IPS-18c (cell line): ENCODE measurements around the gene BCO1.

Experiments used
- H3K4me3 ChIP-seq: 2 replicates; pipeline ENCODE4 v1.7.0; 2013; ENCODE audit warnings: low read depth, mild to moderate bottlenecking, low read length, moderate library complexity; ENCODE audit not compliant: insufficient read depth
- H3K9me3 ChIP-seq: one replicate; pipeline ENCODE4 v1.6.1; 2013; ENCODE audit warnings: mild to moderate bottlenecking, low read length, moderate library complexity; ENCODE audit not compliant: control insufficient read depth, insufficient read depth

The BCO1 gene

DNA sequence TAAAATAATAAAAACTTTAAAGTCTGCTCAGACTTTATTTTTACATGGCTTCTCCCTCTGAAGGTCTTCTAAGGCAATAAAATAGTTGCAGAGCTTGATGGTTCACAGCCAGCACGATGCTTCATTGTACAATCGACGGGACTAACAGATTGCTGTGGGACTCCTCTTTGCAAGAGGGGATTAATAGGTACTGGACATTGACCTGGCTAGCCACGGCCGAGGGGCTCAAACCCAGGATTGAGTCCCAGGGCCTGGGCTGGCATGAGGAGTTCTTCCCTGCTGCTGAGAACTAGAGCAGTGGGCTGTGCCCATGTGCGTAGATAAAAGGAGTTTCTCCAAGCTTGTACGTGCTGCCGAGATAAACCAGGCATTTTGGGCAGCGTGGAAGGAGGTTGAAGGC lies 52.6 kb downstream of the BCO1 start:
- H3K9me3 ChIP-seq = no peaks in the 10 kb centered on the region
- no peak overlapping the region for H3K4me3 ChIP-seq

DNA sequence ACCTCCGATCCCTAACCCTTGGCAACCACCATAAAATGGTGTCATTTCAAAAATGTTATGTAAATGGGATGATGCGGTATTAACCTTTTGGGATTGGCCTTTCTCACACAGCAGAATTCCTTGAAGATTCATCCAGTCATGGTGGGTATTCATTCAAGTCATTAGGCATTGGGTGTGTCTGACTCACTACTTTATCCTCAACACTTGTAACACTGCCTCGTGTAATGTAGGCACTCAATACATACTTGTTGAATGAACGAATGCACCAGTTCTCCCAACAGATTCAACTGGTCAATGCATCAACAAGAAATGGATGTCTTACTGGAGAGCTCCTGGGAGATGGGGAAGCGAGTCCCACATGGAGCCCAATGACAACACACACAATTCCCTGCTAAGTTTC lies 54.4 kb downstream of the BCO1 start:
- Histone ChIP-seq H3K9me3 (no peaks in the 10 kb centered on the region), H3K4me3 (no peak overlapping the region)

DNA sequence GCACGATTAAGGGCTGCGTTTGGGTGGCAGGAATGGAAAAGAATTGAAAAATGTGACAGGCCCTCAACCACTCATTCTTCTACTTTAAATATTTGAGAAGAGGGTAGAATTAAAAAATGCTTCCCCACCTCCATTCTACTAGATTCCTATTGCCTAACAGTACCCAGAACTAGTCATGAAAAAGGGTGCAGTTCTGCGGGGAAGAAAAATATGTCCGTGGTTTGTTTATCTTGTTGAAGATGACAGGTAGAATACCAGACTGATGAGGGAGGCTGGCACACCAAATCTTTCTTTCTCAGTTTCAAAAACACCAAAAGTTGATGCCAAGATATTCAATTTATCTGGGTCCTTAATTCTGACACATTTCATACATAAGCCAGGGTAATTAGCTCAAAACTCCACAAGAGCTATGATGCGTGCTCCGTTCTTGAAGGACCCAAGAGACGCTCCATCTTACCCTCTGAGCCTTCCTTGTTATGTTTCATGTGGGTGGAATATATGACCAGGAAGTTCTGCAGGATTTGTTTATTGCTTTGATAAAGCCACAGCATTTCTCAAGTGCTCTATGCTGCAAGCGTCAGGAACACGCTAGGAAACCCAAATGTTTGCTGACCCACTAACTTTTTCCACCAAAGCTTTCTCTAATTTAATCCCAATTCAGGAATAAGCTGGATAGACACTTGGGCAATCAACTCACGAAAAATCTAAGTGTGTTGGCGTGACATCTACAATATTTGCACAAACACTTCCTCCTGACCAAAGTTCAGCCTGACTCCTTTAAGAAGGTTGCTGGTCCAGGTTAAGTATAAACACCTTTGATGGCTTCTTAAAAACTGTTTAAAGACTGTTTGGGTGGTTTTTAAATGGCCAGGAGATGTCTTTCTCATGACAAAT lies 55.7 kb downstream of the BCO1 start:
- Histone ChIP-seq H3K9me3 (no peaks in the 10 kb centered on the region), H3K4me3 (no peak overlapping the region)

DNA sequence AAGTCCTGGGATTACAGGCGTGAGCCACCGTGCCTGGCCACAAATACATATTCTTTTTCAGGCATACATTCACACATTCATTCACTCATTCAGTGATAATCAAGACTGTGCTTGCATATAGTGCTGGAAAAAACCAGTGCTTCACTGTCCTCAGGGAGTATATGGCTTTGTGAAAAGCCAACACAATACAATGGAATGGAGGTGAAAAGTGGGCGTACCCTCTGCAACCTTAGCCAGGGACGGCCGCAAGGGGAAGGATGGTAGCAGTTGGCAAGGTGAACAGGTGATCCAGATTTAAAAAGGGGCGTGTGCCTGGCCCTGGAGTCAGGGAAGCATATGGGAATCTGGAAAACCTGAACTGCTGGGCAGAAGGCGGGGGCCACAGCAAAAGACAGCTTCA lies 58.1 kb downstream of the BCO1 start:
- Histone ChIP-seq H3K9me3 (peaks cover 3% of the 10 kb centered on the region), H3K4me3 (no peak overlapping the region)

DNA sequence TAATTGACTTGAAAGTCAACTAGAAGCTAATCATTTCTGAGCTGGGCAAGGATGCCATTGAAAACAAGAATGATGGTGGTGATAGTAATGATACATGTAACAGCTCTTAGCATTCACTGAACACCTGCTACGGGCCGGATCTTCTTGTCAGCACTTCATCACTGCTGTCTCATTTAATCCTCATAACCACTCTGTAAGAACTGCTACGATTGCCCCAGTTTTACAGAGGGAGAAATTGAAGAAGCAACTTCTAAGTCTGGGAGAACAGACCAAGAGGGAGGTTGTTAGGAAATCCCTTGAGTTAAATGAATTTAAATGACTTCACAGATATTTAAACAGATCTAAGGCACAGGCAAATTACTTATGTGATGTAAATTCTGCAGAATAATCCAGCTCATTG lies 69.3 kb downstream of the BCO1 start:
- H3K4me3 ChIP-seq = no peak overlapping the region
- H3K9me3 ChIP-seq = no peaks in the 10 kb centered on the region

DNA sequence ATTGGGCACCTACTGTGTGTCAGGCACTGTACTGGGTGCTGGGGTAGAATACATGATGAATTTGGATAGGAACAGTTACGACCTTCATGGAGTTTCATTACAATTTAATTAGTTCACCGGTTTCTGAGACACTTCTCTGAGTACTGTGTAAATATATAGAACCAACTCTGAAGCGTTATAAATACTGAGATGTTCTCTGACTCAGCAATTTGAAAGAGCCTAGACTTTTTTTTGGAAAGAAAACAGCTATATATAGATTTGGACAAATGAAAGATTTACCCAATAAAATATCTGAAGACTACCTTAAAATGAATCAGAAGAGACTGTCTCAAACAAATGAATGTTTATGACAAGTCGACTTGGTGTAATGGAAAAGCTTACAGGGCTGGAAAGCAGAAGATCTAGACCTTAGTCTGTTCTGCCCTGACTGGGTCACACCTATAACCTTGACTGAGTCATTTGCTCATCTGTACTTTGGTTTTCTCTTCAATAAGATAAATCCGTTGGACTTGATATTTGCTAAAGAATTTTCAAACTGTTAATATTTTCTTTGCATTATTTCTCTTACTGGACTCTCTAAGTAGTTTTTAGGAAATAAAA lies 71.7 kb downstream of the BCO1 start:
- Histone ChIP-seq H3K4me3 (no peak overlapping the region), H3K9me3 (no peaks in the 10 kb centered on the region)

DNA sequence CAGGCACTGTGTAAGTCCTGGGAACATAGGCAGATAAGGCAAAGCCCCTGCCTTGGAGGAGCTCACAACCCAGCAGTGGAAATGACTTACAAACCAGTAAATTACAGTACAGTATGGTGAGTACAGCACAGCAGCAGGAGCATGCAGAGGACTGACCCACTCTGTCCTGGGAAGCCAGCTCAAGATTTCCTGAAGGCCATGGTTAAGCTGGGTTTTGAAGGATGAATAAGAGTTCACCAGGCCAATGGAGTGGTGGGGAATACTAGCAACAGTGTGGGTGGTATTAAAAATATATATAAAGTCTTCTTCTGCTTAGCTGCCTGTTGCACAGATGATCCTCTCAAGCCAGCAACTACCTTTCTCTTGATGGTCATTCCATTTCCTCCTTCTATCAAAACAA lies 73.3 kb downstream of the BCO1 start:
- Histone ChIP-seq H3K4me3 (no peak overlapping the region), H3K9me3 (no peaks in the 10 kb centered on the region)

DNA sequence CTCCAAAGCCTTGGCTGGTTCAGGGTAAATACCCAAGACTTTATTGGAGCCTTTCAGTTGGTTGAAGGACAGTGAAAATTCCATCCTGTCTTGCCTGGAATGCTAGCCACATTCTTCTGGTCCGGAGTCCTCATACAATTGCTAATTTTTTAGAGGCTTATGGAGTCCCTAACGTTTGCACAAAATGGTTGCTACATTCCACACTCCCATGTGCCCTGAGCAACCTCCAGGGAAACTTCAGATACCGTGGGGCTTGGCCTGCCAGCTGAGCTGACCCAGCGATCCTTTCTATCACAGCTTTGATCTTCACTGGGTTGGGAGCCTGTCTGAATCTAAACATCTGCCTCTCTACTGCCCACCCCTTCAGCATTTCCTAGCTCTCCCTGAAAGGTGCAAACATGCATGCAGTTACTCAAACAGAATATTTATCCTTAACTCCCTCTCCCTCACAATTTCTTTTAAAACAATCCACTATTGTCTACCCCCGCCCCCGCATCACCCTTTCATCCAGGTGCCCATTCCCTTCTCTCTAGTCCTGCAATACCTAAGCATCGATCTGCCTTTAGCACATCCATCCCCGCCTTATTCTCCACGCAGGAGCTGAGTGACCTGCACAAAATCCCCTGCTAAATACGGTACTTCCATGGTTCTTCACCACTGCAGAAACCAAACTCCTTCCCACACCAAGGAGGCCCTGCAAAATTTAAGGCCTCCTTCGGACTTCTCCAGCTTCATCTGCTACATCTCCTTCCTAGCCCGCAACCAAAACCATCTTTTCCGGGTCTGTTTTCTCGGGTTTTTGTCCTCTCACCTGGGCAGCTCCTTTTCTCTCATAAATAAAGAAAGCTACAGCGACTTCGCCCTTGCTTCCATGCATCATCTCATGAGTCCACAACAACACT lies 75.5 kb downstream of the BCO1 start:
- peak overlapping the region; percentile 69 for H3K4me3 ChIP-seq

DNA sequence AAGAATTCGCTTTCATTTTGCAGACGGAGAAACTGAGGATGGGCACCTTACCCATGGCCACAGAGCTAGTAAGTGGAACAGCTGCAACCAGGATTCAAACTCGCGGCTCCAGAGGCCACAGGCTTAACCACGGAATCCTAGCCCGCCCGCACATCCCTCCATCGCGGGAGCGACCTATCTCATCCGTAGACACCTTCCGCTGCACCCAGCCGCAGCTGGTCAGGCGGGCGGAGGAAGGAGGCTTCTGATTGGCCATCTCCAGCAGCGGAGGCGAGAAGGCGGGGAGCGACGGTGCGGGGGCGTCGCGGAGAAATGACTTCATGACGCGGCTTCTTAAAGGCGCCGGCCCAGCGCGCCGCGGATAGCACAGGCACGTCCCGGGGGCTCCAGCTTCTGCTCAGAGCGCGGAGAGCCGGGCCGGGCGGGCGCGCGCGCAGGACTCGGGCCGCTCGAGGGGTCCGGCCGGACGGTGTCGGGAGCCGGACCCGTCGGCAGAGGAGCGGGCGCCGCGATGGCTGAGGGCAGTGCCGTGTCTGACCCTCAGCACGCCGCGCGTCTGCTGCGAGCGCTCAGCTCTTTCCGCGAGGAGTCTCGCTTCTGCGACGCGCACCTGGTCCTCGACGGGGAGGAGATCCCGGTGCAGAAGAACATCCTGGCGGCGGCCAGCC lies 76.2 kb downstream of the BCO1 start, which contains the start of gene GAN:
GAN (plus strand) TSS at position 360 of the 668 bp plus-strand sequence; CDS start at position 512, 152 bp downstream.
- no peaks in the 10 kb centered on the region for H3K9me3 ChIP-seq
- peak within 1 kb of the TSS; percentile 69 for H3K4me3 ChIP-seq

More for the DNA sequence above, 75.5 kb downstream of the BCO1 start:
- no peaks in the 10 kb centered on the region for H3K9me3 ChIP-seq

DNA sequence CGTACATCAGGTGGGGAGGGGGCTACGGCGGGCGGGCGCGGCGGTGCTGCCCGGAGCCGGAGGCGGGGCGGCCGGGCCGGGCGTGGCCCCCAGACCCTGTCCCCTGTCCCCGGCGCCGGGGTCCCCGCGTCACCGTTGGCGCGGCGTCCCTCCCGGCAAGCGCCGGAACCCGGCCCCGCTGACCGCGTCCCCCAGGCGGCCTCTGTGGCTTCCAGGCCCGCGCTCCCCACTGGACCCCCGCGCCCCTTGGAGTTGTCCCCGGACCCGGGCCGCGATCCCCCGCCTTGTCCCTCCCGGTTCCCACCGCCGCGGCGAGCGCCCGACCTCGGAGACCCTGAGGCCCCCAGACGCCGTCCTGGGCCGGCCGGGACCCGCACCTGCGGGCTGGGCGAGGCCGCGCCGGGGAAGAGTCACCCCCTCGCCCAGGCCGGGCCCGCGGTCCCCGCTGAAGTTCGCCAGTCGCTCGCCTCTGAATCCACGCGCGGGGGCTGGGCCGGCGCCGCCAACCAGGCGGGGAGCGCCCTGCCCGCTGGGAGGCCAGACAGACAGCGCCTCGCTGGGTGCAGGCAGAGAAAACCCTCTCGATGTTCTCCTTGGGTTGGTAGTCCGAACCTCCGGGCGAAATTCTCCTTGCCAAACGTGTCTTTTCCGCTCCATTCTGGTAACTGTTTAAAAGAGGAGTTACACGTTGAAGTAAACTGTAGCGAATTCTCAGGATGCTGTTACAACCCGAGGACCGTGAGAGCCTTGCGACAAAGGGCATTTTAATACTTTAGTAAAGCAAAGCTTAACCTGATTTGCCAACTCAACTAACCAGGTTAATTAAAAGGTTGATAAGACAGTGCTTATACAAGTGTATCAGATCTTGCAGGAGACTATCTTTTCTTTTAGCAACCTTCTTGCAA lies 77.0 kb downstream of the BCO1 start:
- peak overlapping the region; percentile 69 for H3K4me3 ChIP-seq
- no peaks in the 10 kb centered on the region for H3K9me3 ChIP-seq

DNA sequence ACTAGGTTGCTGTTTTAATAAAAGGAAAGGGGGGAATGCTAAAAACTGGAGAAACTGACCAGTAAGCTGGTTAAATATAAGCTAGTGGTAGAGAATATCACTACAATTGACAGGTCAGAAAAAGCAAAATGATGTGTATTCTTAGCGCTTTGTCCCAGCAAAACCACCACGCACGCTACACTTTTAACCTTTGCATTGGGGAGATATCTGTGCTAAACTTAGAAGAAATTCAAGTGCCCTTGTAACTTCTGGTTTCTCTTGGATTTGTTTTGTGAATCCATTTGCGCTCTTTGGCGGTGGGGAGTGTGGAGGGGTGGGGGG lies 77.6 kb downstream of the BCO1 start:
- H3K9me3 ChIP-seq = no peaks in the 10 kb centered on the region
- peak overlapping the region; percentile 69 for H3K4me3 ChIP-seq

DNA sequence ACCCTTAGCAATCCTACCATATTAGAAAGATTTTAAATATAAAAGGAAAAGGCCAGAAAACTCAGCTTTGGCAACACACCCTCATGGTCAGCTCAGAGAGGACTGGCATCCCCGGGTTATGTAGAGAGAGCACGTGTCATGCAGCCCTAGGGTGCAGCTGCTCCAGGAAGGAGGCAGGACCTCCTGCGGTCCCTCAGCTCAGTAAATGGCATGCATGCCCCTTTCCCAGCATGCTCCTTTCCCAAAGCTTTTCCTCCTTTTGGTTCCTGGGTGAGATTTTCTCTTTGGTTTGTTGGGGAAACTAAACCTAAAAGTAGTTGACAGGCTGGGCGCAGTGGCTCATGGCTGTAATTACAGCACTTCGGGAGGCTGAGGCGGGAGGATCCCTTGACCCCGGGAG lies 80.2 kb downstream of the BCO1 start:
- no peak overlapping the region for H3K4me3 ChIP-seq

DNA sequence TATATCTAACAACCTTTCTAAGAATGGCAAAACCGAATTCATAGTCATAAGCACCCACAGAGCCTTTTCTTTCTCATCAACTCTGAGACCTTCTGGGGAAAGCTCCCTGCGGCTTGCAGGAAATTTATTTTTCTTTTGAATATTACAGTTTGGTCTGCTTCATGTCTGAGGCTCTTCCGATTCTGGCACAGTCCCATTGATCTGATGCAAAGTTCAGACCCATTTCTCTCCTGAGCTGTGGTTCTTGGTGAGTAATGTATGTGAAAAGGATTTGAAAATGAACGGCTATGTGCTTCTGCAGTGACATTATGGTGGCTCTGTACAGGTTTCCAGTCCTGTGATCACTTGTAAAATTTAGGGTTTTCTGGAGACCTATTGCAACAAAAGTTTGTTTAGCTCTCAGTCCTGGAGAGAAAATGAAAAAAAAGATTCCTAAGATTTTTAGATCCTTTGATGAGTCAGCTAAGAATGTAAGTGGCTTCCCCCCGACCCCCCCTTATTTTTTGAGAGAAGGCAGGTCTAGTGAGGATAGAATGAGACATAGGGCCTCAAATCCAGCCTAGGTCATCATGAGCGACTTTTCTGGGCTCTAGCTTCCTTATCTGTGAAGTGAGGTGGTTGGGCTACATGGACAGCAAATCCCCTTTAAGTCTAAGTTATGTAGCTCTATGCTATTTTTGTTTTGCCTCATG lies 80.9 kb downstream of the BCO1 start:
- Histone ChIP-seq H3K9me3 (no peaks in the 10 kb centered on the region), H3K4me3 (no peak overlapping the region)

More for the DNA sequence above, 80.2 kb downstream of the BCO1 start:
- H3K9me3 ChIP-seq = no peaks in the 10 kb centered on the region

DNA sequence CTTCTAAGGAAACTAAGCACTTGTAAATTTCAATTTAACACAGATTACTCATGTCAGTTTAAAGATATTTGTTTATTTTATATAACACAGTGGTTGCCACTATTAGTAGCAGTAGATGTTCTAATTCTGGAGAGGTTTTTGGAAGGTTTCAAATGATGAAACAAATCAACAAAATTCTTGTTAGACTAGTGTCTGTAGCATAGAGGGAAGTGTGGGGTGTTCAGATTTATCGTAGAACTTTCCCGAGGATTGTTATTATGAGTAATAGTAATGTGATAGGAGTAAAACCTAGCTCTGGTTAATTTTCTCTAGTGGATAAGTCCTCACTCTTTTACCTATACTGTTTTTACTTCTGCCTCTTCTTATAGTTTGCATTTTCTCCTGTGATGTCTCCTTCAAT lies 82.5 kb downstream of the BCO1 start:
- no peak overlapping the region for H3K4me3 ChIP-seq
- no peaks in the 10 kb centered on the region for H3K9me3 ChIP-seq

DNA sequence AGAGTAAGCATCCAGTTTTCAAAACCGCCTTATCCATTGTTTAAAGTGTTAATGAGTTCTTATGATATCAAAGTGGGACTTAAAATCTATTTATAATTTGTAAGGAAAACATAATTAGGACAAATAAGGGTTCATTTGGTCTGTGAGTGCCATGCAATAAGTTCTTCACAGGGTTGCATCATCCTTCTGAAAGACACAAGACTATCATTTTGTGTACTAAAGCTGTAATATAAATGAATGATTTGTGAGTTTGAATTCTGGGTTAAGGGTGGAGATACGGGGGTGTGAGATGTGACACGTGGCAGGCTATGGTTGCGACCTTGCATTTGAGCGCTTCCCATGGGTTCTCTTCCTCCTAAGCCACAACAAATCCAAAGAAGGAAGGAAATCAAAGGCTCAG lies 83.0 kb downstream of the BCO1 start:
- H3K9me3 ChIP-seq = no peaks in the 10 kb centered on the region
- no peak overlapping the region for H3K4me3 ChIP-seq

DNA sequence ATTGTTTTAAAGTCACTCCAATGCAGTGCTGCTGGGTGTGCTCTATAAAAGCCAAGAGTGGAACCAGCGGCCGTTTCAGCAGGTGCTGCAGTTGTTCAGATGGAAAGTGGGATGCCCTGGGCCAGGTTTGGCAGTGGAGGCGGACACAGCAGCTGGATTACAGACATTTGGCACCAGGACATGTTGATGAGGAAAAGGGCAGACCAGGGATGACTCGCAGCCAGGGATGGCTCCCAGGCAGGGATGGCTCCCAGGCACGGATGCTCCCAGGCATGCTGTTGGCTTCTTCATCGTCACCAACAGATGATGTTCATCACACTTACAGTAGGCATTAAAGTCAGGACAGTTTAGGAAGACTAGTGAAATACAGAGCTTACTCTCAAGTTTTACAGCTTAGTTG lies 86.3 kb downstream of the BCO1 start:
- H3K4me3 ChIP-seq = no peak overlapping the region
- H3K9me3 ChIP-seq = no peaks in the 10 kb centered on the region
